GM21576 (cell line): ENCODE results near the gene OR8B3.
"Not testable (repeated sequence)": the region's sequence is repeated elsewhere in the genome, so short reads cannot be mapped to it uniquely, and the experiment has no call there.

Experiments used
- ATAC-seq: cut with Tn5 transposase; IDR thresholded peaks from one replicate; pipeline ENCODE4 v1.9.1; 2021; ENCODE audit warnings: mild to moderate bottlenecking, moderate library complexity; ENCODE audit not compliant: unreplicated experiment

OR8B3 gene, protein sequence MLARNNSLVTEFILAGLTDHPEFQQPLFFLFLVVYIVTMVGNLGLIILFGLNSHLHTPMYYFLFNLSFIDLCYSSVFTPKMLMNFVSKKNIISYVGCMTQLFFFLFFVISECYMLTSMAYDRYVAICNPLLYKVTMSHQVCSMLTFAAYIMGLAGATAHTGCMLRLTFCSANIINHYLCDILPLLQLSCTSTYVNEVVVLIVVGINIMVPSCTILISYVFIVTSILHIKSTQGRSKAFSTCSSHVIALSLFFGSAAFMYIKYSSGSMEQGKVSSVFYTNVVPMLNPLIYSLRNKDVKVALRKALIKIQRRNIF

DNA sequence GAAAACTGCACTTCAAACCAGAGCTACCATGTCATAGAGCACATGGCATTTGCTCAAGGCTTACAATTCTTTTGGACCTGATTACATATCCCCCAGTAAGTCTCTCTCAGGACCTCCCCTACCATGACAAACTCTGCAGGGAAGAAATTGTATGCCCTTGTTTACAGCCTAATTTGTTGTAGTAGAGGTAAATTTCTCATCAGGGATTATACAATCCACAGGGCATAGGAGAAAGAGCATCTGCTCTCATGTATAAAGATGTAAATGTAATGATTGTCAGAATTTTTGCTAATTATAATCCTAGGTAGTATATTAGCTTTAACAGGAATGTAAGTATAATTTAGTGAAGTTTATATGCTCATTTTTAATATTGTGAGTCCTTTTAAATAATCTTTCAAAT, at the start of gene OR8B3:
OR8B3 (minus strand) TSS at position 101 of the 400 bp plus-strand sequence. CDS start 1,673 bp downstream, outside the sequence.
- ATAC-seq, result no peak

DNA sequence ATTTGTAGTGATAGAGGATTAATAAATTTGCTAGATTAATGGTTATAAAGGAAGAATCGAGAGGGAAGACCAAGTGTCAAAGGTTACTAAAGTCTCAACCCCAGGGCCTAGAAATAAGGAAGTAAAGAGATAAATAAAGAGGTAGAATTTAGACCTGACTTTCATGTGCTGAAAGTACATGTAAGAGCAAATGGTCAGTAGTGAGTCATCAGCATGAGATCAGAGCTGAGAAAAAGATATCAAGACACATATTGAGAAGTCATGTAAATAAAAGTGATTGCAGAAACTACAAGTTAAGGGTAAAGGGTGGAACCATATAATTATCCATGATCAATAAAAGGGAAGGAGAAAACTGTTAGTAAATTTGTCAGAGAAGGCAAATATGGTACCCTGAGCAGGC, 48.1 kb upstream of the OR8B3 start:
- ATAC-seq, result no peak

DNA sequence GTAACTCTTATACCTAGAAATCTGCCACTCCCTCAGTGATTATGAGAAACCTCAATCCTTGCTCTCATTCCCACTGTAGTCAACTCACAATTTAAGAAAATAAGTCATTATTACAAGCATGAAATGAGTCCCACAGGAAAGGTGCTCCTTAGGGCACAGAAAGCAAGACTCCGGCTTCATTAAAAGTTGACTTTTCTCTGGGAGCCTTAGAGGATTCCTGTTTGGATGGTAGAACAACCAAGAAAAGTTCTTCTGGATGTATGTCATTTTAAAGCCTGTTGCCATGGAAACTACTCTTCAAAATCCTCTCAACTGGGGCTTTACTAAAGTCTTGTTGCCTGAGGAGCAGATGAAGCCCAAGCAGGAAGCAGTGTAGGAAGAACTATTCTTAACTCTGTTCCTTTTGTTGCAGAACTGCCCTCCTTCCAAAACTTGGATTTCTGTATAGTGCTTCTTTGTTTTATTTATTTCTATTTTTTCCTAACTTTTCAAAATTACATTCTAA, 46.9 kb upstream of the OR8B3 start, which contains the start of gene OR8B8:
OR8B8 (minus strand) TSS at position 51 of the 505 bp plus-strand sequence. CDS start 4,611 bp downstream, outside the sequence.
- no peak for ATAC-seq

DNA sequence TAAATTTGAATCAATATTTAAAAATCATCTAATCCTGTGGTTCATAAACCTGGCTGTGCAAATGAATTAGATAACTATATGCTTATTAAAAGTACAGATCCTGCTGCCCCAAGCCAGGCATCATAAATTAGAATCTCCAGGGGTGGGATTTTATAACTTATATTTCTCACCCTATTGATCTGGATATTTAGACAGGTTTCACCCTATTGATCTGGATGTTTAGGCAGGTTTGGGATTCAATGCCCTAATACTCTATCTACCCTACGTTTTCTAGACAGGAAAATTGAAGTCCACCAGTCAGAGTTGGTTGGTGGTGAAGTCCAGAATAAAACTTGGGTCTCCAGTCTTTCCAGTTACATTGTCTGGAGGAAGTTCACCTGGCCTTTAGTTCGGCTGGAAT, 44.0 kb upstream of the OR8B3 start:
- ATAC-seq, result no peak

DNA sequence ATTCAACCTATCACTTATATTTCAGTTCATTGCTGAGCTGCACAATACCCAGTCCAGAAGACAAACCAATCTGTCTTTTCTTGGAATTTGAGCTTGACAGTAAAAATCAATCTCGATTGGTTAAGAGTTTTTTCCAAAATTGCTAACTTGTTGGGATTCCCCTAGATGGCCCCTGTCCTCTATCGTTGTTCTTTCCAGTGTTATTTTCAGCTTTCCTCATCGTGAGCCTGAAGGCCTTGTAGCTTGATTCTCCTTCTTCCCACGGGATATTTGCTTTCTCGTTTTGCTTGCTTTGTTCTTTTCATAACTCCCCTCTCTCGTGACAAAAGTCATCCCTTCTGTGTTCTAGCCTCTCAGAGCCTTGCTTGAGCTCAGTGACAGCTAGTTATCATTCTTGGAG, 43.6 kb upstream of the OR8B3 start:
- no peak for ATAC-seq

DNA sequence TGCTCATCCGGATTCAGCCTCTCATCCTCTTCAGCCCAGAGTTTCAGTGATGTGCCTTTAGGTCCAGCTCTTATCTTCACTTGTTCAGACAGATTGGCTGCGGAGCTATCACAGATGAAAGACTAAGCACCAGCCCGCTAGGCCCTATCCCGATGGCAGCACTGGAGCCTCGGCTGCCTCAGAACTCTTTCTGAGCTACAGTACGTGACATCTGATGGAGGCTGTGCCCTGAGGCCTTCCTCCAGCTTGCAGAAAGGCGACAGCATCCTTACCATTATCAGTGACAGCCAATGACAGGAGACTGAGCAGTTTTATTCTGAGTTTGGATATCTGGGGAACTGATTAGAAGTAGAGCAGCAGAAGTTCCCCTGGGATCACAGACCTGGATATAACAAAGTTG, 42.7 kb upstream of the OR8B3 start:
- no peak for ATAC-seq

DNA sequence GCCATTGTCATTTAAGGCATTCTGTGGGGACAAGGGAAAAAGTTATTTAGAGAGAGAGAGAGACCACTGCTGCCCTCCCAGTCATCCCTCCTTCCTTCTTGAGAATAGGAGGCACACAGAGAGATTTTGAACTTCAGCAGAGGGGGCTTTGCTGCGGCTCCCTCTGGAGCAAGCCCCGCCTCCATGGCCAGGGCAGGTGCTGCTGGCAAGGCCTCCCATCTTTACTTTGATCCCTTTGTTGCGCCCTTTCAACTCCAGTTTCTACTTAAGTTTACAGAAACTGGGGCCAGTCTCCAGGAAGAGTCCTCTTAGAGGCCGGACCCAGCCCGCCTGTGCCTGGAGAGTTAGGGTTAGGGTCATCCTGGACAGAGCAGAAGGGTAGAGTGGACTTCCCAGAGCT, 42.3 kb upstream of the OR8B3 start:
- ATAC-seq, result no peak

DNA sequence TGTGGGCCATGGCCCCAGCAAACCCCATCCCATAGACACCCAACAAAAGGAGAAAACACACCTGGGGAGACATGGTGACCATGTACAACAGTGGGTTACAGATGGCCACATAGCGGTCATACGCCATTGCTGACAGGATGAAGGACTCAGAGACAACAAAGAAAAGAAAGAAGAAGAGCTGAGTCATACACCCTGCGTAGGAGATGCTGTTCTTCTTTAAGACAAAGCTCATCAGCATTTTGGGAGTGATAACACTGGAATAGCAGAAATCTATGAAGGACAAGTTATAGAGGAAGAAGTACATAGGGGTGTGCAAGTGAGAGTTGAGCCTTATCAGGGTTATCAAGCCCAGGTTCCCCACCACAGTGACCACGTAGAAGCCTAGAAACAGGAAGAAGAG, 41.8 kb upstream of the OR8B3 start:
- no peak for ATAC-seq

DNA sequence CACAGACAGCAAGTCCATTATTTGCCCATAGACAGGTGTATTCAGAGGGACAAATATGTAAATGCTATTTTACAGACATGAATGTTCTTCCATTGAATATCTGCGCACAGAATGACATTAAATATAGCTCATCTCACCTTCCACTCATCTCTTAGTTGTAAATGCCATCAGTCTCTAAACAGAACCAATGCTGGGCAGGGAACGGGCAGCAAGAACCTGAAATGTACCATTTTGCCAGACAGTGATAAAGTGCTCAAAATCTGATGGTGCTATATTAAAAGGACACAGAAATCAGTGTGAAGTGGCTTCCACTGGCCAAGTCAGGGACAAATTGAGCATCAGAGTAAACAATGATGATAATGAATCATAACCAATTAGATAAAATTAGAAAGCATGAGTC, 35.9 kb upstream of the OR8B3 start:
- ATAC-seq, result no peak

DNA sequence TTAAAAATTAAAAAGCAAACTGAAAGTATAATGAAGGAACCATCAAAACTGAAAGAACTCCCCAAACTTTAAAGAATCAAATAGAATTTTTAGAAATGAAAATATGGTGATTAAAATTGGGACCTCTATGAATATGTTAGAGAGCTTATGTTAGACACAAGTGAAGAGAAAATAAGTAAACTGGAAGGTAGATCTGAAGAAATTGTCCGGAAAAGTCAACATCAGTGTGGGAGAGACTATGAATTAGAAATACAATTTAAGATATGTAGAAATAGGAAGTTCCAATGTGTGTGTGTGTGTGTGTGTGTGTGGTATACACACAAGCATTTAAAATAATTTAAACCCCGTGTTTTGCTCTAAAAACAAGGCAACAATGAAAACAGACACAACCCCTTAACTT, 30.8 kb upstream of the OR8B3 start:
- no peak for ATAC-seq

DNA sequence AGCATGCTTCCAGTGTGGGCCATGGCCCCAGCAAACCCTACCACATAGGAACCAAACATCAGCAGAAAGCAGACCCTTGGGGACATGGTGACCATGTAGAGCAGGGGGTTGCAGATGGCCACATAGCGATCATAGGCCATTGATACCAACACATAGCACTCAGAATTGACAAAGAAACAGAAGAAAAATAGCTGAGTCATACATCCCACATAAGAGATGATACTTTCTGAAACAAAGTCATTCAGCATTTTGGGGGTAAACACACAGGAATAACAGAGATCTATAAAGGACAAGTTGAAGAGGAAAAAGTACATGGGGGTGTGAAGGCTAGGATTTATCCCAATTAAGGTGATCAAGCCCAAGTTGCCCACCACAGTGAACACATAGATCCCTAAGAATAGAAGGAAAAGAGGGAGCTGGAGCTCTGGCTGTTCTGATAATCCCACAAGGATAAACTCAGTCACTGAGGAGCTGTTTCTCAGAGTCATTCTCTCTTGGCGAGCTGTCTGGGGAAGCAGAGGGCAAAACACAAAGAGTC, 25.6 kb upstream of the OR8B3 start, which contains the start of gene OR8B4:
OR8B4 (minus strand) TSS at position 488 of the 538 bp plus-strand sequence; CDS start at position 488, 0 bp downstream.
- no peak for ATAC-seq

DNA sequence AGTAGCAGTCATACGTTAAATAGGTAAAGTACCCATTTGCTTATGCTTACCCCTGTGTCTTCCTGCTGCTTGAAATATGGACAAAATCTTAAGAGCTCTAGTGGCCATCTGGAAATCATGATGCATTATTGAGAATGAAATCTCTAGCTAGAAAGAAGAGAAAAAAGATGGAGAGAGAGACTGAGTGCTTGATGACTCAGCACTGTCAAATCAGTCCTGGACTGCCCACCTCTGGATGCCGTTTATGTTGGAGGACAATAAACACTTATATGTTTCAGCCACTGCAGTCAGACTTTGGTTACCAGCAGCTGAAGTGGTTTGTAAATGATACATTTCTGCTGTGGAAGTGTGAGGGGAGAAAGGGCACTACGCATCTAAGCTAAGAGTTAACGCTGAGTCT, 22.2 kb upstream of the OR8B3 start:
- no peak for ATAC-seq

DNA sequence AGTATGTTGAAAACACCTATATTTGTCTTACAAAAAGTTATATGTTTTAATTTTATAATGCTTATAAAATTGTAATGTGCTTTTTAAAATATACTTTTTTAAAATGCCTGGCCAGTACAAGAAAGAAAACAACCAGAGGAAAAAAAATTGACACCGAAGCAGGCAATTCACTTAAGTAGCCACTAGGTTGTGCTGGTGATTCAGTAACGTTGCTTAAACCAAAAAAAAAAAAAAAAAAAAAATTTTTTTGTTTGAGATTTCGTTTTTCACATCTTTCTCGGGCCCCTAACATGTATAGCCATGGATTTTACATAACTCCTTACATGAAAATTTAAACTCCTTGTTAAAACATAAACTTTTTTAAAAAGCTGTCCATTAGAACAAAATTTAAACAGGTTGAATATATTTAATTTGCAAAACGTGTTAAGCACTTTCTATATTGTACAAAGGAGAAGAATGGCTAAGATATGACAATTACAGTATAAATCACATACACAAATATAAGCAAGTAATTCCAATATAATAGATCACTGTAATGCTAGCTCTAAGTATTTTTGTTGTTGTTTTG, 16.6 kb upstream of the OR8B3 start:
- no peak for ATAC-seq

DNA sequence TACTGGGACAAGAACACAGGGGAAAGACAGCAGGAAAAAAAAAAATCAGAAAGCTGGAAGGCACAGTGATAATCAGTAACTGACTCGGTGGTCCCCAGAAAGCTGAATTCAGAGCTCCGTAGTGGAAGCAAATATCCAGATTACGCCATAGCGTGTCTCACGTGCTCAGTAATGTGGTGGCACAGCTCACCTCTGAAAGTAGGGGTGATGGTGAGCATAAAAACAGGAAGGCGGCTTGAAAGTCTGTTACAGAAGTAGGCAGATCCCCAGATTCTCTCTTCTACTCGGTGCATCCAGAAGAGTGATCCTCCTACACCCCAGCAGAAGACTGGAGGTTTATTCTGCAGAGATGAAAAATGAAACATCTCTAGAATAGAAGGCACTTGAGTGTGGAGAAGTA, 11.1 kb upstream of the OR8B3 start:
- ATAC-seq, result no peak

DNA sequence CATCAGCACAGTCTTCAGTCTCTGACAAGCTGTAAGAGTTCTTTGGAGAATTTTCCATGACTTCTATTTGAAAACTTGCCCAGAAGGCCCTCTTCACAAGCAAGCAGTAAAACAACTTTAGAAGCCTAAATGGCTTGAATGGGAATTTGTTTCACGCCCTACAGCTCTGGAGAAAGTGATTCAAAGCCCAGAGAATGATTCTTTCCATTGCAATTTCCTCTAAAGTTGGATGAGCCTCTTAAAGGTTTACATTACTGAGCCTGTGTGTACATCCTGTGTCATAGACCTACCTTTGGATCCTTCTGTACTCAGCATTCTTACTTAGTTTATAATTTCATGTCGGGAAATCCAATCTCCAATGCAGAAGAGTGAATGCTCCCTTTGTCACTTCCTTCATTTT, 6.8 kb upstream of the OR8B3 start:
- ATAC-seq, result no peak

DNA sequence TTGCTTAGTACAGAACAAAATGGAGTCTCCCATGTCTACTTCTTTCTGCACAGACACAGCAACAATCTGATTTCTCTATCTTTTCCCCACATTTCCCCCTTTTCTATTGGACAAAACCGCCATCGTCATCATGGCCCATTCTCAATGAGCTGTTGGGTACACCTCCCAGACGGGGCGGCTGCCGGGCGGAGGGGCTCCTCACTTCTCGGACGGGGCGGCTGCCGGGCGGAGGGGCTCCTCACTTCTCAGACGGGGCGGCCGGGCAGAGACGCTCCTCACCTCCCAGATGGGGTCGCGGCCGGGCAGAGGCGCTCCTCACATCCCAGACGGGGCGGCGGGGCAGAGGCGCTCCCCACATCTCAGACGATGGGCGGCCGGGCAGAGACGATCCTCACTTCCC, 4.4 kb upstream of the OR8B3 start:
- not testable (repeated sequence) for ATAC-seq

DNA sequence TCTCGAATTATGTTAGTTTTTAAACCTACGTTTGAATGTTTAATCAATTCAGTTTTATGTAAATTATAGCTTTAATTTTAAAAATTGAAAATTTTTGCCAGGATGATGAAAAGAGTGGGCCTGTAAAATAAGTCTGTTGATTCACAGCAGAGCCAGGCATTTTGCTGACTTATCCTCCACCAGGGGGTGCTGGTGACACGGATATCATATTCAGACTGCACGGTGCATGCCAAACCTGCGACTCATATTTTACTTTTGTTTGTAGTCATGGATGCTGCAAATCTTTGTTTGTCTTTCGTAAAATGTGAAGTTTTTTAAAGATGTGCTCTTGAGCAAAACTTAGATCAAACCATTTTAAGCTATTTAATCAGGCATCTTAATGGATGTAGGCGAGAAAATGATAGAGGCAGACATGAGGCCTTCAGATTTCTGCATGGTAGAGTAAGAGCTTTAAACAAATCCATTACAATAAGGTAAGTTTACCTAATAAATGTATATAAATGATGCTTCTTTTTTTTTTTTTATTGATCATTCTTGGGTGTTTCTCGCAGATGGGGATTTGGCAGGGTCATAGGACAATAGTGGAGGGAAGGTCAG, 3.6 kb upstream of the OR8B3 start:
- ATAC-seq, result no peak

DNA sequence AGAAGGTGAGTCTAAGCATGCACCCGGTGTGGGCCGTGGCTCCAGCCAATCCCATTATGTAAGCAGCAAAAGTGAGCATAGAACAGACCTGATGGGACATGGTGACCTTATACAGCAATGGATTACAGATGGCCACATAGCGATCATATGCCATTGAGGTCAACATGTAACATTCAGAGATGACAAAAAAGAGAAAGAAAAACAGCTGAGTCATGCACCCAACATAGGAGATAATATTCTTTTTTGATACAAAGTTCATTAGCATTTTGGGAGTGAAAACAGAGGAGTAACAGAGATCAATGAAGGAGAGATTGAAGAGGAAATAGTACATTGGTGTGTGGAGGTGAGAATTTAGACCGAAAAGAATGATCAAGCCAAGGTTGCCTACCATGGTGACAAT, 2.0 kb downstream of the OR8B3 start:
- ATAC-seq, result not testable (repeated sequence)

DNA sequence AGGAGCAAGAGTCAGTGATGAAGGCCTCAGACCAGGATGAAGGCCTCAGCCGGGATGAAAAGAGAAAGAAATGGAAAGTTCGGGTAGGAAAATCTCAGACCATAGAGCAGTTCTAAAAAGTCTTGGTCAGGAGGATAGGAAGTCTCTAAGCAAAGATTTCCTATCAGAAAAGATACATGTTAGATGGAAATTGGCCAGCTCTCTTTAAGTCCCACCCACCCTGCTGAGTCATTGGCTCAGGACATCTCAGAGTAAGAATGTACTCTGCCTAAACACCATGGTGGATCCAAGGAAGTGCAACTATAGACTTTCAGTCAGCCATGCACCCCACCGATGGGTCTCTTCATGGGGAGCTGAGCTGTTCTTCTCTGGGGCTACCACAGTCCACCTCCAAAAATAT, 4.4 kb downstream of the OR8B3 start:
- no peak for ATAC-seq

DNA sequence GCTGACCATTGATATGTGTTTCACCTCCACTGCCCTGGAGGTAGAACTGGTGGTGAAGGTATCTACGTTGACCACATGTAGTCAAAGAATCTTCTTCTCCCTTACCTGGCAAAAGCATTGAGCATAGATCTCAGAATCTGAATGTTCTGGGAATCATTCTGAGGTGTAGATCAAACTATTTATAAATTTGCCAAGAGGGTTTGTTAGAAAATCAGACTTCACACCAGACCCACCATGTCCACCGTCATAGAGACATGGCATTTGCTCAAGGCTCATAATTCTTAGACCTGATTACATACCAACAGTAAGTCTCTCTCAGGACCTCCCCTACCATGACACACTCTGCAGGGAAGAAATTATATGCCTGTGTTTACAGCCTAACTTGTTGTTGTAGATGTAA, 14.4 kb downstream of the OR8B3 start, which contains the start of gene OR8B2:
OR8B2 (minus strand) TSS at position 101 of the 400 bp plus-strand sequence. CDS start 1,156 bp downstream, outside the sequence.
- ATAC-seq, result no peak

DNA sequence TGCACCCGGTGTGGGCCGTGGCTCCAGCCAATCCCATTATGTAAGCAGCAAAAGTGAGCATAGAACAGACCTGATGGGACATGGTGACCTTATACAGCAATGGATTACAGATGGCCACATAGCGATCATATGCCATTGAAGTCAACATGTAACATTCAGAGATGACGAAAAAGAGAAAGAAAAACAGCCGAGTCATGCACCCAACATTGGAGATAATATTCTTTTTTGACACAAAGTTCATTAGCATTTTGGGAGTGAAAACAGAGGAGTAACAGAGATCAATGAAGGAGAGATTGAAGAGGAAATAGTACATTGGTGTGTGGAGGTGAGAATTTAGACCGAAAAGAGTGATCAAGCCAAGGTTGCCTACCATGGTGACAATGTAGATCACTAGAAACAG, 16.0 kb downstream of the OR8B3 start:
- ATAC-seq, result not testable (repeated sequence)

DNA sequence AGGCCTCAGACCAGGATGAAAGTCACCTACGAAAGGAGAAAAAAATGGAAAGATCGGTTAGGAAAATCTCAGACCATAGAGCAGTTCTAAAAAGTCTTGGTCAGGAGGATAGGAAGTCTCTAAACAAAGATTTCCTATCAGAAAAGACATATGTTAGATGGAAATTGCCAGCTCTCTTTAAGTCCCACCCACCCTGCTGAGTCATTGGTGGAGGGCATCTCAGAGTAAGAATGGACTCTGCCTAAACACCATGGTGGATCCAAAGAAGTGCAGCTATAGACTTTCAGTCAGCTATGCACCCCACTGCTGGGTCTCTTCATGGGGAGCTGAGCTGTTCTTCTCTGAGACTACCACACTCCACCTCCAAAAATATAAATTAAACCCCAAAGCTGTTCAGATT, 18.2 kb downstream of the OR8B3 start:
- no peak for ATAC-seq
